ENCODE measurements around the gene HAT1.
A peak's percentile ranks its signal among the peaks of the same experiment; 100 is the strongest.
"Not testable (repeated sequence)": the region's sequence is repeated elsewhere in the genome, so short reads cannot be mapped to it uniquely, and the experiment has no call there.

HAT1 gene

DNA sequence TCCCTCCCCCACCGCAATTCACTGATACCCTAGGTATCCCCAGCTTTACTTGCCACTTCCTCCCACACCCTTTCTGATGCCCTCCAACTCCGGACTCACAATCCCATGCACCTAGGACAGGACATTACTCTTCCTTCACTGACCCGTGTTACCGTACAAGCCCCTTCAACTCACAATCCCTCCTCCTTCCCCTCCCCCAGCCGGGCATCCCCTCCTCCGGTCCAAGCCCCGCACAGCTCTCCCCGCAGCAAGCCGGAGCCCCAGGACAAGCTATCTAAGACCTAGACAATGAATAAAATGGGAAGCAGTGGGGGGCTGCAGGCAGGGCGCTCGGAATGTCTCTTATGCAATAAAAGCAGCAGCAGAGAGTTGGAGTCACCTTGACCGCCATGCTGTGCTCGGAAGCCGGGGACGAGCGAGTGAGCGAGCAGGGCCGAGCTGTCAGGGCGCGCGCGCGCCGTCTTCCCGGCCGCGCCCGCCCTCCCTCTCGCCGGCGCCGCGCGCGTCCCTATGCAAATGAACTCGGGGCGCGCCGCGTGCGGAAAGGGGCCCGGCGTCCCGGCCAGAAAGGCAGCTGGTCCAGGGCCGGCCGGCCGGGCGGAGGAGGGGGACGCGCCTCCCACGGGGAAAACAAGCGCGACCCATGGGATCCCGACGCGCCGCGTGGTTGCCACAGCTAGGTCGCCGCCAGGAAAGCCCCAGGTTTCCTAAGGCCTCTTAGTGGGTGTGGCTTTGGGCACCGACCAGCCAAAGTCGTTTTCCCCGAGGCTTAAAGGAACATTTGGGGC, 28.2 kb upstream of the HAT1 start, which contains the start of gene SLC25A12:
Gene SLC25A12, minus strand, starts transcription at position 421 of the 788 bp plus-strand sequence. Its CDS starts 30 bp downstream, at position 391.
- peak within 1 kb of the TSS; percentile 68 for H3K9ac ChIP-seq (ENCODE audit: low read length)
- no peaks in the 10 kb centered on the region for H3K9me3 ChIP-seq (ENCODE audit: control insufficient read depth, low read length)
- H3K4me1 ChIP-seq (ENCODE audit: control insufficient read depth, insufficient read depth, low read length): peaks cover 4% of the 10 kb centered on the region
- no peaks in the 10 kb centered on the region for H3K36me3 ChIP-seq (ENCODE audit: control insufficient read depth, insufficient read depth, low read length)
- no peaks in the 10 kb centered on the region for H3K27me3 ChIP-seq (ENCODE audit: control insufficient read depth, insufficient read depth, low read length)
- peak within 1 kb of the TSS; percentile 83 for H3K4me3 ChIP-seq (ENCODE audit: low read length)

- Histone ChIP-seq H3K4me1 (ENCODE audit: control insufficient read depth, insufficient read depth, low read length) (peaks cover 4% of the 10 kb centered on the region), H3K9me3 (ENCODE audit: control insufficient read depth, low read length) (no peaks in the 10 kb centered on the region), H3K27me3 (ENCODE audit: control insufficient read depth, insufficient read depth, low read length) (no peaks in the 10 kb centered on the region), H3K9ac (ENCODE audit: low read length) (peak overlapping the region; percentile 68), H3K4me3 (ENCODE audit: low read length) (peak overlapping the region; percentile 83), H3K36me3 (ENCODE audit: control insufficient read depth, insufficient read depth, low read length) (no peaks in the 10 kb centered on the region)
Observed at GRCh38 chr2:171894612-171894947, 27.7 kb upstream of the HAT1 start.

DNA sequence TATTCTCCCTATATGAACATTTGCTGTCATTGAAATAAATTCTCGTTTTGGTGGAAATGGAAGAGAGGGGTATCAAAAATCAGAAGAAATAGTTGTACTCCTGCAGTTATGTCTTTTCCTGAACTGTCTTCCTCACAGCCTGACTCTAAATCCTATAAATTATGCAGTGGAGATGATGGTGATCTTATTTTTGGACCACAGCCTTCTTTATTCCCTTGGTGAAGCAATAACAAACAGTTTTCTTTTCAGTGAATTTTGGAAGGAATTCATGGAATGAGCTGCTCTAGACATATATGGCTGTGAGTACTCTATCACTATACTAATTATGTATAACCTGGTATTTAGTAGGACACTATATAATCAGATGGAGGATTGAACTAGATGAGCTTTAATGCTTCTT, 26.5 kb upstream of the HAT1 start:
- H3K9me3 ChIP-seq (ENCODE audit: control insufficient read depth, low read length): no peaks in the 10 kb centered on the region
- H3K4me1 ChIP-seq (ENCODE audit: control insufficient read depth, insufficient read depth, low read length): peaks cover 4% of the 10 kb centered on the region
- H3K27me3 ChIP-seq (ENCODE audit: control insufficient read depth, insufficient read depth, low read length): no peaks in the 10 kb centered on the region
- no peak overlapping the region for H3K4me3 ChIP-seq (ENCODE audit: low read length)
- no peak overlapping the region for H3K9ac ChIP-seq (ENCODE audit: low read length)
- H3K36me3 ChIP-seq (ENCODE audit: control insufficient read depth, insufficient read depth, low read length): no peaks in the 10 kb centered on the region

- not testable (repeated sequence) for H3K9ac ChIP-seq (ENCODE audit: low read length); H3K36me3 ChIP-seq (ENCODE audit: control insufficient read depth, insufficient read depth, low read length); H3K9me3 ChIP-seq (ENCODE audit: control insufficient read depth, low read length); H3K4me1 ChIP-seq (ENCODE audit: control insufficient read depth, insufficient read depth, low read length); H3K4me3 ChIP-seq (ENCODE audit: low read length); H3K27me3 ChIP-seq (ENCODE audit: control insufficient read depth, insufficient read depth, low read length)
Observed at GRCh38 chr2:171899623-171900282, 22.5 kb upstream of the HAT1 start.

- Histone ChIP-seq H3K9ac (ENCODE audit: low read length) (no peak overlapping the region), H3K27me3 (ENCODE audit: control insufficient read depth, insufficient read depth, low read length) (no peaks in the 10 kb centered on the region), H3K9me3 (ENCODE audit: control insufficient read depth, low read length) (no peaks in the 10 kb centered on the region), H3K4me3 (ENCODE audit: low read length) (no peak overlapping the region), H3K36me3 (ENCODE audit: control insufficient read depth, insufficient read depth, low read length) (no peaks in the 10 kb centered on the region), H3K4me1 (ENCODE audit: control insufficient read depth, insufficient read depth, low read length) (no peaks in the 10 kb centered on the region)
Observed at GRCh38 chr2:171902840-171903420, 19.3 kb upstream of the HAT1 start.

DNA sequence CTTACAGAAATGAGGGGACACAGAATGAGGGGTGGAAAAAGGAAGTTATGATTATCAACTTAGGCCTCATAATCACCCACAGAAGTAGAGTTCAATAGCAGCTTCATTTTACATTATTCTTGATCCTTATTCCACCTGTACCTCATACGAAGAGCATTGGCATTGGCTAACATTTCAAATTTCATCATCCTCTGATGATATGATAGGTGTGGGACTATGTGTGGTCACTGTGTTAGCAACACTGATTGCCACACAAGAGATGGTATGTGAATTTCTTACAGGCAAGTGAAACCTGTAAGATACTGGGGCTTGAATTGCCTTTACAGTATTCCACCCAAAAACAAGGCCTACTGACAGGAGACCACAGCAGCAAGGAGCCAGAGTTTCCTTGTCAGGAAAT, 14.0 kb upstream of the HAT1 start:
- H3K36me3 ChIP-seq (ENCODE audit: control insufficient read depth, insufficient read depth, low read length): no peaks in the 10 kb centered on the region
- H3K27me3 ChIP-seq (ENCODE audit: control insufficient read depth, insufficient read depth, low read length): no peaks in the 10 kb centered on the region
- H3K4me1 ChIP-seq (ENCODE audit: control insufficient read depth, insufficient read depth, low read length): no peaks in the 10 kb centered on the region
- no peaks in the 10 kb centered on the region for H3K9me3 ChIP-seq (ENCODE audit: control insufficient read depth, low read length)
- H3K4me3 ChIP-seq (ENCODE audit: low read length): no peak overlapping the region
- H3K9ac ChIP-seq (ENCODE audit: low read length): no peak overlapping the region

- H3K4me1 ChIP-seq (ENCODE audit: control insufficient read depth, insufficient read depth, low read length): no peaks in the 10 kb centered on the region
- no peaks in the 10 kb centered on the region for H3K9me3 ChIP-seq (ENCODE audit: control insufficient read depth, low read length)
- H3K4me3 ChIP-seq (ENCODE audit: low read length): no peak overlapping the region
- no peaks in the 10 kb centered on the region for H3K36me3 ChIP-seq (ENCODE audit: control insufficient read depth, insufficient read depth, low read length)
- no peaks in the 10 kb centered on the region for H3K27me3 ChIP-seq (ENCODE audit: control insufficient read depth, insufficient read depth, low read length)
- no peak overlapping the region for H3K9ac ChIP-seq (ENCODE audit: low read length)
Observed at GRCh38 chr2:171909266-171909665, 13.0 kb upstream of the HAT1 start.

DNA sequence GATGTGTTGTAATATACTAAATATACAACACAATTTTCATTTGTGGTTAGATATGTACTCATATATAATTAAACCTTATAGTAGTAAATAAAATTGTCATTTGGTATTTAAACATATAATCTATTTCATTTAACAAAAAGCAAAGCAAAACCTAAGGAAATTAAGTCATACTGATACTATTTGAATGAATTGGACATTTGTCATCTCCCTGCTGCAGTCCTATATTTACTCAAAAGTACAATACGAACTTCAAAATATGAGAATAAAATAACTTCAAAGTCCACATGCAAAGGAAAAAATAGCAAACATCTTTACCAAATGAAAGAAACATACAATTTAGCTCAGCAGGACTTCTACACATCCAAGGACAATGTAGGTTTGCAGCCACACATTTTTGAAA, 11.8 kb upstream of the HAT1 start:
- Histone ChIP-seq H3K9me3 (ENCODE audit: control insufficient read depth, low read length) (no peaks in the 10 kb centered on the region), H3K4me3 (ENCODE audit: low read length) (no peak overlapping the region), H3K9ac (ENCODE audit: low read length) (no peak overlapping the region), H3K36me3 (ENCODE audit: control insufficient read depth, insufficient read depth, low read length) (no peaks in the 10 kb centered on the region), H3K4me1 (ENCODE audit: control insufficient read depth, insufficient read depth, low read length) (no peaks in the 10 kb centered on the region), H3K27me3 (ENCODE audit: control insufficient read depth, insufficient read depth, low read length) (no peaks in the 10 kb centered on the region)

GRCh38 chr2:171913517-171913916, 8.7 kb upstream of the HAT1 start:
- Histone ChIP-seq H3K9ac (ENCODE audit: low read length) (no peak overlapping the region), H3K27me3 (ENCODE audit: control insufficient read depth, insufficient read depth, low read length) (no peaks in the 10 kb centered on the region), H3K4me1 (ENCODE audit: control insufficient read depth, insufficient read depth, low read length) (no peaks in the 10 kb centered on the region), H3K9me3 (ENCODE audit: control insufficient read depth, low read length) (no peaks in the 10 kb centered on the region), H3K36me3 (ENCODE audit: control insufficient read depth, insufficient read depth, low read length) (no peaks in the 10 kb centered on the region), H3K4me3 (ENCODE audit: low read length) (no peak overlapping the region)

GRCh38 chr2:171919453-171919852, 2.8 kb upstream of the HAT1 start:
- Histone ChIP-seq H3K4me3 (ENCODE audit: low read length) (no peak overlapping the region), H3K36me3 (ENCODE audit: control insufficient read depth, insufficient read depth, low read length) (no peaks in the 10 kb centered on the region), H3K27me3 (ENCODE audit: control insufficient read depth, insufficient read depth, low read length) (no peaks in the 10 kb centered on the region), H3K4me1 (ENCODE audit: control insufficient read depth, insufficient read depth, low read length) (peaks cover 16% of the 10 kb centered on the region), H3K9ac (ENCODE audit: low read length) (no peak overlapping the region), H3K9me3 (ENCODE audit: control insufficient read depth, low read length) (no peaks in the 10 kb centered on the region)

DNA sequence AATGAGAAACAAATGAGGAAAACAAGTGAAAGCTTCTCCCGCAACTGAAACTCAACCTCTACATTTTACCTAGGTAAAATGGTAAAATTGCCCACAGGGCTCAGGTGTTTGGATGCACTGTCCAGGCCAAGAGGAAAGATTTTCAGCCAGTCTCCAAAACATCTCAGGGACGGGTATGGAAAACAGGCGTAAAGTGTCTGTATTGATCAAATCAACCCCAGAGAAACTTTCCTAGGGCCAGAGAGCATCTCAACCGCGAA, 361 bp upstream of the HAT1 start:
- Histone ChIP-seq H3K27me3 (ENCODE audit: control insufficient read depth, insufficient read depth, low read length) (no peaks in the 10 kb centered on the region), H3K4me1 (ENCODE audit: control insufficient read depth, insufficient read depth, low read length) (peaks cover 16% of the 10 kb centered on the region), H3K9ac (ENCODE audit: low read length) (peak overlapping the region; percentile 81), H3K9me3 (ENCODE audit: control insufficient read depth, low read length) (no peaks in the 10 kb centered on the region), H3K36me3 (ENCODE audit: control insufficient read depth, insufficient read depth, low read length) (no peaks in the 10 kb centered on the region), H3K4me3 (ENCODE audit: low read length) (peak overlapping the region; percentile 43)

- no peaks in the 10 kb centered on the region for H3K27me3 ChIP-seq (ENCODE audit: control insufficient read depth, insufficient read depth, low read length)
- peak overlapping the region; percentile 81 for H3K9ac ChIP-seq (ENCODE audit: low read length)
- H3K4me1 ChIP-seq (ENCODE audit: control insufficient read depth, insufficient read depth, low read length): peaks cover 16% of the 10 kb centered on the region
- H3K9me3 ChIP-seq (ENCODE audit: control insufficient read depth, low read length): no peaks in the 10 kb centered on the region
- no peaks in the 10 kb centered on the region for H3K36me3 ChIP-seq (ENCODE audit: control insufficient read depth, insufficient read depth, low read length)
- peak overlapping the region; percentile 96 for H3K4me3 ChIP-seq (ENCODE audit: low read length)
Observed at GRCh38 chr2:171923206-171923605, 945 bp downstream of the HAT1 start.
